ENCODE data around the gene SBK2.
"Not testable (repeated sequence)": the region's sequence is repeated elsewhere in the genome, so short reads cannot be mapped to it uniquely, and the experiment has no call there.

SBK2 gene

GRCh38 chr19:55536951-55537740 is at the start of gene SBK2:
Gene SBK2, minus strand, starts transcription at chr19:55537133. Its CDS starts 839 bp downstream, at chr19:55536294.
- DNase-seq = no peak

- DNase-seq = peak; percentile 67
Observed at GRCh38 chr19:55585658-55586339, 48.9 kb upstream of the SBK2 start.

- DNase-seq = no peak
Observed at GRCh38 chr19:55584871-55585270, 47.9 kb upstream of the SBK2 start.

GRCh38 chr19:55583897-55584296 is 47.0 kb upstream of the SBK2 start:
- DNase-seq = not testable (repeated sequence)

GRCh38 chr19:55582284-55582683 is 45.4 kb upstream of the SBK2 start:
- not testable (repeated sequence) for DNase-seq

- peak; percentile 99 for DNase-seq
Observed at GRCh38 chr19:55581823-55582223, 44.9 kb upstream of the SBK2 start.

GRCh38 chr19:55581145-55581822 is 44.4 kb upstream of the SBK2 start:
- no peak for DNase-seq

- DNase-seq = peak; percentile 70
Observed at GRCh38 chr19:55580628-55581144, 43.8 kb upstream of the SBK2 start, which contains the start of gene ZNF579. Gene ZNF579, minus strand, starts transcription at chr19:55580848. Its CDS starts 1,209 bp downstream, at chr19:55579639.

GRCh38 chr19:55579766-55580621 is 43.1 kb upstream of the SBK2 start:
- peak; percentile 54 for DNase-seq

GRCh38 chr19:55578761-55579747 is 42.1 kb upstream of the SBK2 start:
- no peak for DNase-seq

GRCh38 chr19:55578031-55578760 is 41.3 kb upstream of the SBK2 start:
- DNase-seq = no peak

GRCh38 chr19:55576746-55577145 is 39.8 kb upstream of the SBK2 start:
- no peak for DNase-seq

- not testable (repeated sequence) for DNase-seq
Observed at GRCh38 chr19:55573929-55574328, 37.0 kb upstream of the SBK2 start.

- not testable (repeated sequence) for DNase-seq
Observed at GRCh38 chr19:55569477-55569876, 32.5 kb upstream of the SBK2 start.

- no peak for DNase-seq
Observed at GRCh38 chr19:55567708-55568328, 30.9 kb upstream of the SBK2 start.

- DNase-seq = no peak
Observed at GRCh38 chr19:55566823-55567222, 29.9 kb upstream of the SBK2 start.

GRCh38 chr19:55563261-55563690 is 26.3 kb upstream of the SBK2 start:
- DNase-seq = peak; percentile 80

GRCh38 chr19:55559684-55560083 is 22.8 kb upstream of the SBK2 start:
- DNase-seq = no peak

GRCh38 chr19:55554741-55555152 is 17.8 kb upstream of the SBK2 start:
- no peak for DNase-seq

GRCh38 chr19:55554302-55554701 is 17.4 kb upstream of the SBK2 start:
- DNase-seq = no peak
